Mononuclear cell (primary cell): ENCODE measurements around the gene CFHR2. TPM values are rescaled to one million over a fixed set of nuclear protein-coding genes. Genes with fewer than 3 reads are reported as not detected.
"Not testable (repeated sequence)": the region's sequence is repeated elsewhere in the genome, so short reads cannot be mapped to it uniquely, and the experiment has no call there.

Source experiments
- H3K27me3 ChIP-seq: 2 replicates; pipeline ENCODE4 v1.6.0; 2011; ENCODE audit warnings: low read length, control low read depth; ENCODE audit not compliant: insufficient read depth
- H3K4me1 ChIP-seq: 2 replicates; pipeline ENCODE4 v1.5.1; 2011; ENCODE audit warnings: mild to moderate bottlenecking, low read length, control low read depth; ENCODE audit not compliant: insufficient read depth
- H3K4me3 ChIP-seq: 2 replicates; pipeline ENCODE4 v1.5.1; 2011; ENCODE audit warnings: mild to moderate bottlenecking, low read length, moderate library complexity
- H3K9me3 ChIP-seq: 2 replicates; pipeline ENCODE4 v1.5.1; 2011; ENCODE audit warnings: low read depth, mild to moderate bottlenecking, control low read depth, low read length
- total RNA-seq: library from RNA; depleted of rRNA; stranded (reverse); fragments of >200 nt; gene quantifications from one replicate; pipeline ENCODE4 v1.2.3, GENCODE V29; 2012

The CFHR2 gene
- total RNA-seq, 1 donor, result not detected

GRCh38 chr1:196976278-196976677 lies 32.7 kb downstream of the CFHR2 start:
- H3K4me3 ChIP-seq, result no peak overlapping the region
- H3K27me3 ChIP-seq, result no peaks in the 10 kb centered on the region
- no peaks in the 10 kb centered on the region for H3K4me1 ChIP-seq
- no peaks in the 10 kb centered on the region for H3K9me3 ChIP-seq

GRCh38 chr1:196977278-196977677 lies 33.7 kb downstream of the CFHR2 start, which contains the start of gene CFHR5:
Gene CFHR5 (plus strand): TSS chr1:196977556. CDS start chr1:196977665, 109 bp downstream.
- Histone ChIP-seq H3K9me3 (no peaks in the 10 kb centered on the region), H3K27me3 (no peaks in the 10 kb centered on the region), H3K4me3 (no peak within 1 kb of the TSS), H3K4me1 (no peaks in the 10 kb centered on the region)

- H3K27me3 ChIP-seq, result no peaks in the 10 kb centered on the region
- no peaks in the 10 kb centered on the region for H3K9me3 ChIP-seq
- H3K4me3 ChIP-seq, result no peak overlapping the region
- no peaks in the 10 kb centered on the region for H3K4me1 ChIP-seq
Observed at GRCh38 chr1:196980859-196981258, 37.3 kb downstream of the CFHR2 start.

- not testable (repeated sequence) for H3K4me3 ChIP-seq, H3K4me1 ChIP-seq, H3K27me3 ChIP-seq, H3K9me3 ChIP-seq
Observed at GRCh38 chr1:196982247-196982646, 38.7 kb downstream of the CFHR2 start.

GRCh38 chr1:196991919-196992651 lies 48.5 kb downstream of the CFHR2 start:
- H3K27me3 ChIP-seq, H3K4me3 ChIP-seq, H3K4me1 ChIP-seq, H3K9me3 ChIP-seq: not testable (repeated sequence)

GRCh38 chr1:196993916-196994315 lies 50.4 kb downstream of the CFHR2 start:
- Histone ChIP-seq H3K27me3 (no peaks in the 10 kb centered on the region), H3K9me3 (no peaks in the 10 kb centered on the region), H3K4me1 (no peaks in the 10 kb centered on the region), H3K4me3 (no peak overlapping the region)

GRCh38 chr1:196997423-196997822 lies 53.9 kb downstream of the CFHR2 start:
- Histone ChIP-seq H3K4me1 (no peaks in the 10 kb centered on the region), H3K9me3 (no peaks in the 10 kb centered on the region), H3K4me3 (no peak overlapping the region), H3K27me3 (no peaks in the 10 kb centered on the region)

- Histone ChIP-seq H3K4me3 (no peak overlapping the region), H3K27me3 (no peaks in the 10 kb centered on the region), H3K4me1 (no peaks in the 10 kb centered on the region)
Observed at GRCh38 chr1:197001828-197002227, 58.3 kb downstream of the CFHR2 start.

GRCh38 chr1:197003132-197003531 lies 59.6 kb downstream of the CFHR2 start:
- Histone ChIP-seq H3K9me3 (no peaks in the 10 kb centered on the region), H3K4me3 (no peak overlapping the region), H3K4me1 (no peaks in the 10 kb centered on the region), H3K27me3 (no peaks in the 10 kb centered on the region)

More at GRCh38 chr1:197001828-197002227, 58.3 kb downstream of the CFHR2 start:
- no peaks in the 10 kb centered on the region for H3K9me3 ChIP-seq

GRCh38 chr1:197008861-197009260 lies 65.3 kb downstream of the CFHR2 start:
- Histone ChIP-seq H3K9me3 (peaks cover 8% of the 10 kb centered on the region), H3K27me3 (no peaks in the 10 kb centered on the region), H3K4me3 (no peak overlapping the region), H3K4me1 (no peaks in the 10 kb centered on the region)

Other genes with a start within 250 kb of the CFHR2 start
- not detected for gene CFHR3, start 168.9 kb upstream of the CFHR2 start, total RNA-seq
- not detected for gene CFHR1, start 124.0 kb upstream of the CFHR2 start, total RNA-seq
- not detected for gene CFHR4, start 55.7 kb upstream of the CFHR2 start, total RNA-seq
- gene CFHR5, start 33.8 kb downstream of the CFHR2 start, total RNA-seq, result not detected
- gene F13B, start 123.5 kb downstream of the CFHR2 start, total RNA-seq, result not detected
- 0.84 TPM for gene ASPM, start 202.9 kb downstream of the CFHR2 start, total RNA-seq